Activated gamma-delta T cell treated with anti-CD3 and anti-CD28 coated beads, Interleukin-2, amount 50 U/mL, for 16 hours (primary cell): Measurements from ENCODE around the gene NPTXR.
"Not testable (repeated sequence)": the region's sequence is repeated elsewhere in the genome, so short reads cannot be mapped to it uniquely, and the experiment has no call there.

ENCODE experiments used
- DNase-seq: peaks from one replicate; pipeline ENCODE4 v3.0.0-alpha.2; 2020; ENCODE audit warnings: low read depth

Gene NPTXR

DNA sequence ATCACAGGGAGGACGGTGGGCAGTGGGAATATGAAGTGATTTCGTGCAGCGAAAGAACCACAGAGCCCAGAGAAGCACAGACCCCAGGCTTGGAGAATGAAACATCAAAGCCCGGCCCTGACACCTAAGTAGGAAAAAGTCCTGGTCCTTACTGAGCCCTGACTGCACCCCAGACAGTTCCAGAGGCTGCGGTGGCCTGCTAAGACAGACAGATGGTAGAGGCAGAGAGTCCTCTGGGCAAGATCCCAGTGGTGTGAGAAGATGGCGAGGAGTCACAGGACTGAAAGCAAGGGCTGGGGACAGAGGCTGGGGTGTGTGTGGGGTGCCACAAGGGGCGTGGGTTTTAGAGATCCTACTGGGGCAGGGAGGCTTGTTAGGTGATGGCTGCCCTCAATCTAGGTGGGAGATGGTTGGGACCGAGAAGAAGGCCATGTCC lies 24.5 kb upstream of the NPTXR start:
- no peak for DNase-seq

DNA sequence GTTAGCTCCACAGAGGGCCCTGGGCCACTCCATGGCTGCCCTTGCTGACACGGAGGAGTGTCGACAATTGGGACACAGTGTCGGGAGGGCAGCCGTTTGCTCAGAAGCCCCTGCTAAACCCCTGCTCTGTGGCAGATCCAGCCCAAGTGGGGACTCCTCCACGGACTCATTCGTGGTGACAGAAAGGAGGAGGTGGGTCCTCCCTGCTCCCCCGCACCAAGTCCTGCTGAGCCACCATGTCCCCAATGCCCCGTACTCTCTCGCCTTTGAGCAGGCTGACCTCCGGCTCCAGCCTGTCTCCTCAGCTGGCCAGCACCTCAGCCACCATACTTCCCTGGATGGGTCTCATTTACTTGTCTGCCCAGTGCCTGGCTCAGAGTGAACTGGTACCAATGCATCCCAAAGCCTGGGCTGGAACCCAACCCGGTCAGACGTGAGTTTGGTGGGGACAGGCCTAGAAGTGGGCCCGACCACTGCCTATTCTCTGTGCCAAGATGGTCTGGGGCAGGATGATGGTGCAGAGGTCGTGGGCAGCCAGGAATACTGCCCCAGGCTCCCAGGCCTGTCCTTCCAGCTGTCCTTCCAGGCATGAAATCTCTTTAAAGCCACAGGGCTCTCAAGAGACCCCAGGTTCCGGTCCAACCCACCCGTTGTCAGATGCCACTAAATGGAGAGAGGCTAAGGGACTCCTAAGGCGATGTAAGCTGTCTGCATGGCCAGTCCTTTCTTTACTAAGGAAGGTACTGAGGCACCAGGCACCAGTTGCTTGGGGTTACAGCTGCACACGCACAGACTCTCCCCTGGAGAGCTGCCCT lies 23.9 kb upstream of the NPTXR start:
- no peak for DNase-seq

DNA sequence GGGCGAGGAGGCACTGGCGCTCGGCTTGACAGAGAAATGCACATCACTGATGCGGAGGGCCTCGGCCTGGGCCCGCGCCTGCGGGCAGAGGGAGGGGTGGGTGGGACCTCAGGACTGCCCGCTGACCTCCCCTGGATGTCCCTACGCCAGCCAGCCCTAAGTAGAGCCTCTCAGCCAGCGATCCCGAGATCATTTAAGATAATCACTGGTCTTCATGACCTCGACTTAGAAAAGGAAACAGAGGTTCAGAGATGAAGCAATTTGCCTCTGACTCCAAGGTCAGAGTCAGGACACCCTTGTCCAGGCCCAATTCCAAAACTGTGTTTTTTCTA lies 23.3 kb upstream of the NPTXR start:
- DNase-seq, result no peak

DNA sequence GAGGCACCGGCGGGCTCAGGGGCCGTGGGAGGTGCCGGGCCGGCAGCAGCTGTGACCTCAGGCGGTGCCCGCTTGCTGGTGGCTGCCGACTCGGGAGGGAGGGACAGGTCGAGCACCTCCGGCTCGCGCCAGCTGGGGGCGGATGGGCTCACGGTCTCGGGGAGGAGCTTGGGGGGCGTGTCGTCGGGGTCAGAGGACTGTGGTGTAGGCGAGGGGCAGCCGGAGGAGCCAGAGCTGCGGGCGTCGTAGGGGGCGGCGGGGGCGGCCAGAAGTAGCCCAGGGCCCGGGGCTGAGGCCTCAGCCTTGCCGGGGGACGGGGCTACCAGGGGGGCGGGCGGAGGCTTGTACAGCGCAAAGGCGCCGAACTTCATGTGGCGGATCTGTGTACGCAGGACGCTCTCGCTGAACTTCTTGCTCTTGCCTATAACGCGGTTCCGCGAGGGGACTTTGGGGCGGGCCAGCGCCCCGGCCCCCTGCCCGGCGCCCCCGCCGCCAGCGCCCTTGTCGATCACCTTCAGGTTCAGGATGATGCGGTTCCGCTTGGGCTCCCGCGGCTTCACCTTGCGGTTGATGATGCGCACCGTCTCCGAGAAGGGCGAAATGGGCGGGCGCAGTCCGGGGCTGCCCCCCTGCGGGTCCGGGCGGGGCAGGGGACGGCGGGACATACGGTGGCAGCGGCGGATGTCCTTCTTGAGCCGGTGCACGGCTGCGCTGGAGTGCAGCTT lies 22.7 kb upstream of the NPTXR start:
- no peak for DNase-seq

DNA sequence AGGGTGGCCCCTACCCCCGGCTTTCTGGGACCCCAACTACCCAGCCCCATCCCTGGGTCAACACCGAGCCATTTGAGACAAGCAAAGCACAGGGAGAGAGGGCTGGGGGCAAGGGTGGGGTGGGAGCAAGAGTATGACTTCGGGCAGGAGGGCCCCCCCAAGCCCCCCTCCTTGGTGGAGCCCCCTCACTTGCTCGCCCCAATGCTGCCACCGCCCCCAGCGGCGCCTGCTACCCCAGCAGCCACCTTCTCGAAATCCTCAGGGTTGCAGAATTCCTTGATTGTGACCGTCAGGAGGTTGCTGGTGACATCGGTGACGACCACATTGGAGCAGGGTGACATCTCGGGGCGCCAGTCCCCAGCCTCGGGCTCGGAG lies 22.2 kb upstream of the NPTXR start:
- DNase-seq, result no peak

DNA sequence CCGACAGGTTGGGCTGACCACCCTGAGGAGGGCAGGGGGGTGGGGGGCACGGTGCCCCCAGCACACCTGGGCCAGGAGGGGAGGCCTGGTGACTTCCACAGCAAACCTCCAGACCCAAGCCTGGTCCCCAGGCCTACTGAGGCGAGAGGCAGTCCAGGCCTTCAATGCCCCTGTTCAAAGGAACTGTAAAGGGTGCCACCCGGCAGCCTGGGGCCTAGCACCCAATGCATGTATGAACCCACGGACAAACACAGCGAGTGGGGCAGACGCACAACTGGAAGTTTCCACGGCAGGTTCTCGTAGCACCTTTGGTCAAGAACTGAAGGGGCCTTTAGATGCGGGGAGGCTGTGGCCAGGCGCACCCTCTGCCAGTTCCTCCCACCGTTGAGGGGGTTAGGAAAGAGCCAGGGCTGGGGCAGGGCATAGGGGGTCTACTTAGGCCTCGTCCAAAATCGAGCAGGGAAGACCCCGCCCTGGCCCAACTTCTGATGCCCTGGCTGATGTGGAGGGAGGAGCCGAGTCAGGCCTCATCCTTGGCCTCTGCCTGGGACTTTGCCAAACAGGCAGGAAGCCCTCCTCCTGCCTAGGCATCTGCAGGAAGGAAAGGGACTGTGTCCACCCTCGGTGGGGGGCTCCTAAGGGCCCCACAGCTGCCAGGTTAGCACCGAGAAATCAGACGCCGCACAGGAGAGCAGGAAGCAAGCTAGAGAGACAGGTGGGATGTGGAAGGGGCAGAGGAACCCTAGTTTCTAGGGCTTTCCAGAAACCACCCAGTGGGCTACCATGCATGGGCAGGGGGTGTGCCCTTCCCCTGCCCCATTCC lies 21.6 kb upstream of the NPTXR start:
- DNase-seq, result no peak

DNA sequence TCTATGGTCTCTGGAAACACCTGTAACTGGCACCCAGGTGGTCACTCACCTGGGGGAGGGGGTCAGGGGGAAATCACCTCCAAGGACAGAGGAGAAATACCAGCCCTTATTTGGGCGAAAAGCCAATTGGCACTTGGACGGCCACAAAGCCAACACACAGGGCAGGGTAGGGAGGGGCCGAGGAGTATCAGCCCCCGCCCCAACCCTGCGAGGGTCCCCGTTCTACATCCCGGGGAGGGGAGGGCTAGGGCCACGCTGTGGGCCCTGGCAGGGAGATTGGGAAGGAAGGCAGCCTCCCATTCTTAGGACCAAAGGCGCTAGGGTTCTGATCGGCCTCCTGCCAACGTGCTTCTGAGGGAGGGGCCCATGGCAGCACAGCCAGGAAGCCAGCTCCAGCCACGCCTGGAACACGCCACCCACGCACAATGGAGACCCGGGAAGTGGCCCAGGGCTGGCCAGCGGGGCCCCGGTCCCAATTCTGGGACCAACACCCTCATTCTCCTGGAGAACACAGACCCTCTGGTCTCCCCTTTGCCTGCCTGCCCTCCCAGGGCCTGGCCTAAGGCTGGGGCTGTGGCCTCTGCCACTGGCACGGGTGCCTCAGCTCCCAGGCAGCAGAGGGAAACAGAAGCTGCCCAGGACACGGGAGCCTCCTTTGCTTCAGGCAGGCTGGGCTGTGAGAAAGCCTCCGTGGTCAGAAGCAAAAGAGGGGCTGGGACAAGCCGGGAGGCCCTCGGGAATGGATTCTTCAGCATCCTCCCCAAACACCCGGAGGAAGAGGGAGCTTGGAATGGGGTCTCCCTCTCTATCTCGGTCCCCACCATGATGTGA lies 20.7 kb upstream of the NPTXR start:
- no peak for DNase-seq

DNA sequence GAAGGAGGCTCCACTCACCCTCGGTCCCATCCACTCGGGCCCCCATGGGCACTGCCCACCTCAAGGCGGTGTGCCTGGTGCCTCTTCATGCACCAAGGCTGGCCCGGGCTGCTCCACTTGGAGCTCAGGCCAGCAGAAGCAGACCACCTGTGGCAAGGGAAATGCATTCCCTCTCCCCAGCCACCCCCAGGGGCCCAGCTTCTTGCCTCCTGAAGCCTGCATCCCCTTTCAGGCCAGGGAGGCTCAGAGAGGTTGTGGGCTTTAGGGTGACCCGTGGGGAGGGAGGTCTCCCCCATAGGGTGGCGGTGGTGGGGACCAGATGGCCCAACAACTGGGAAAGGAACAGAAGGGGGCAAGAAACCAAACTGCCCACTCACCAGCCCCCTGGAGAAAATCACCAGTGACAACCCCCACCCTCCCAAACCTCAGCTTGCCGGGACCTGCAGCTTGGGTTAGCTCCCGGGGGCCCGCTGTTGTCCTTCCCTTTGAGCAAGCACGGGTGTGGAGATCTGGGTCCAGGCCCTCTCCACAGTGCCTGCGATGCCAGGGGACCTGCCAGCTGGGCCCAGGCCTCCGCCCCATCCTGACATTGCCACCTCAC lies 19.8 kb upstream of the NPTXR start:
- no peak for DNase-seq

DNA sequence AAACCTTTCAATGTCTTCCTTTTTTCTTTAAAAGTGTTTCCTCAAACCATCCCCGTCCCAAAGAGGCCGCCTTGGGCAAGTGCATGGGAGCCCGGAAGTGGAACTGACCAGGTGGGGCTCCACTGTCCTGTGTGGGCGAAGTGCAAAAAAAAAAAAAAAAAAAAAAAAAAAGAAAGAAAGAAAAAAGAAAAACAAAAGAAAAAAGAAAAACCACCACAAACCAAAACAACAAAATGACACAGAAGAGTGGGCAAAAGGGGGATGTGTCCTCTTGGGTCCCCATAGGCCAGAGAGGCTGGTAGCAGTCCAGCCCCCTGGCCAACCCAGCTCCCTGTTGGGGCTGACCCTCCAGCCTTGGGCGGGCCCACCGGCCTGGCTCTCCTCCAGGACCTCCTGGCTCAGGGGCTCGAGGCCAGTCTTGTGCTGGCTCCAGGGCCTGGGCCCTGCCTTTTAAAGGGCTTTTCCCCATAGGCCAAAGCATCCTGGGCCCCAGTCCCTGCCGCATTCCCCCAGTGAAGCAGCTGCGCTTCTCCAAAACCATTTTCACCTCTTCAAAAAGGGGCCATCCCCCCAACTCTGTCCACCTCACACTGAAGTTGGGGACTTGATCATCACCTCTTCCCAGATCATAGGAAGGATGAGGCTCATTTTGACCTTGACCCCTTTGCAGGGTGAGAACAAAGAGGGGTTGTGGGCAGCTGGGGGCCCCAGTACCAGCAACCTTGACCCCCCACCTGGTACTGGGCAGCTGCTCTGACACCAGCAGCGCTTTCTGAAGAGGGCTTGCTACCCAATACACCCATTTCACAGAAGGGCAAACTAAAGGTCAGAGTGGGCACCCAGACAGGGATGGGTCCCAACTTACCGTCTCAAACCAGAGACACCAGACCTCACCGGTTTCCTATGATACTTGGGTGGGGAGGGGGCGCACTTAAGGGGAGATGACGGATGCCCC lies 18.8 kb upstream of the NPTXR start:
- no peak for DNase-seq

DNA sequence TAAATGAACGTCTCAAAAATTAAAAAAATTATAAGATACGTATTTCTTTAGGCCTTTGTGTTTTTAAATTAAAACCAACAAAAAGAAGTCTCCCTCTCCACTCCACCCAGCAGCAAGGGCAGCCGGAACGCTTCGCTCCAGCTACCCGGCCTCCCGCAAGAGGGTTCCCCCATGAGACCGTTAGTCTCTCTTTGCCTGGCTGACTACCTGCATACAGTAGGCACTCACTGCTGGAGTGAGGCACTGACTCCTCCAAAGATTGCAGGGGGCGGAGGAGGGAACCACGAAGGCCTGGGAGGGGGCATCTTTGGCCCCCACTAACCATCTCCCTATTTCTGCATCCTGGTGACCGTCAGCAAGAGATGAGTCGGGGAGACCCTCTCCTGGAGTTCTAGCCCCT lies 18.1 kb upstream of the NPTXR start:
- no peak for DNase-seq

DNA sequence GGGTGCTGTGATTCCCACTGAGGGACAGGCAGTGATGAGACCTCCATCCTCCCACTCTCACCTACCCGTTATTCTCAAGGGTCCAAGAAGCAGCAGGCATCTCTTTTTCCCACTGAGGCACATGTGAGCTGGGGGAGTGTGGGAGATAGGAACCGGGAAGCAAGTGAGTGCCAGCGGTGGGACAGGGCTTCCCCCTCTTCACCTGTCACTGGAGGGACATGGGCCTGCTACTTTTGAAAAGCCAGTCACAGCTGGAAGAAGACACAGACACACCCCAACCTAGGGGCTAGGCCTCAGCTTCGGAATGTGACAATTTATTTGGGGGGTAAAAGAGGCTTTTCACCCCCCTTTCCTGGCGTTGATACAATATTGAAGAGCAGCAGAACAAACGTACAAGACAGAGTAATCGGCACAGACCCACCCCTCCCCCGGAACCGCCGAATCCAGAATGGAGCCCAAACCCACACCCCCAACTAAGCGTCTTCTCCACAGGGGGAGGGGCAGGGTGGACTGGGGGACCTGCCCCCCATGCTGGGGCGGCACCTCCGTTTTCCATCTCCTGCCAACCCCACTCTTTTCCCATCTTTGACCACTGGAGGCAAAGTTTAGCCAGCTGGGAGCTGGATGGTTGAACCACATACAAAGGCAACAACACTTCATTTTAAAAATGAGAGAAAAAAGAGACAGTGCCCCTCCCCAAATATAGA lies 17.5 kb upstream of the NPTXR start:
- DNase-seq, result no peak

DNA sequence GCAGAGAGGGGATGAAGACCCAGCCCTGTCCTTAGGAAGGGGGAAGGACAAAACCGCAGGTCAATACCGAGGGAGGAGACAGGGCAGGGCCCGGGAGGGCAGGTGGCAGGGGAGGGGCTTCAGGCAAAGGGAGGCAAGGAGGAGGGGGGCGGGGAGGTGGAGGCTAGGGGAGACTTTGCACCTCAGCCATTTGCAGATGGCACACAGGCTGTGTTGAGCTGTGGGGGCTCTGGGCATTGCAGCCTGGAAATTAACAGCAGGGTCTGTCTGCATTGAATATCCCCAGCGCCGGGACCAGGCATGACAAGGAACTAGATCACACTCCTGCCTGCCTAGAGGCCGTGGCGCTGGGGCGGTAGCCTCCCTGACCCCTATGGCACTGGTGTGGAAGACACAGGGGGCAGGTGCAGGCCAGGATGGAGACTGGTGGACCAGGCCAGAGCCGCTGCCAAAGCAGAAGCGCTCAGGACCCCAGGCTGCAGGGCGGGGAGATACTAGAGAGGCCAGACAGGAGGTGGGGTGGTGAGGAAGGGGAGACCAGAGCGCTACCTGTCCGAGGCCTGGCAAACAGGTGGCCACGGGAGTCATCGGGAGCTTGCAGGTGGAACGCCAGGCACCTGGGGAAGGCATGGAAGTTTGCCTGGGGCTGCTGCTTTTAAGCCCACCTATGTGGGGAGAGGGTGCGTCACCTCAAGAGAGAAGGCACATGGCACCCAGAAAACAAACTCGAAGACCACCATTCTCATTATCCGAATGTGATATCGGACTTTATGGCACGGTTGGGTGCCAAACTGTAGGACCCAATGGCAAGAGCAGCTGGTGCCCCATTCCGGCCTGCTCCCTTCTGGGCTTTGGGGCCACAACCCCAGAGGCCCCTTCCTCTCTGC lies 16.7 kb upstream of the NPTXR start:
- DNase-seq, result no peak

DNA sequence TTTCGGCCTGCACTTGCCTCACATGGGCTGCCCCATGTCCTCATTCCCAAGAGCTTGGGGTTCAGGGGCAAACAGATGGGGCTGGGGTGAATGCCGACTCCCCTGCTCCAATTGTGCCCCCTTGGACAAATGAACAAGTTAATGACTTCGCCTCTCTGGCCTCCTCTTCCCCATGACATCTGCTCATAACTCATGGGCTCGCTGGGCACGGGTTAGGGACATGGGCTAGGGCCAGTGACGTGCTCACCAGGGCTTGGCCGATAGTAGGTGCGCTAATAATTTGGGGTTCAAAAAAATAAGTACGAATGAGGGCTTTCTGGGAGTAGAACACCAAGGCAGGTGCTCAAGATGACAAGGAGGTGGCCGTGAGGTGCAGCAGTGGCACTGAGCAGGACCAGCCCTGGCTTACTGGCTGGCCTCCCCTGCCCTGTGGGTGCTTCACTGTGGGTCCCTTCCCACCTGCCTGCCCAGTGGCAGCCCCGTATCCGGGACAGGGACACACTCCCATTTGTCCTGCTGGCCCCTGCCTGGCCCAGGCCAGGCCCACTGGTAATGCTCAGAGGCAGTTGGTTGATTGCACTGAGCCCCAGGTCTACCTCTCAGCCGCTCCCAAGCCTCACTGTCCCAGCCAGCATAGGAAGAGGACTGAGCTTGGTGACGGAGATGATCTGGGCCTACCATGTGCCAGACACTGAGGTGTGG lies 15.9 kb upstream of the NPTXR start:
- DNase-seq, result no peak

DNA sequence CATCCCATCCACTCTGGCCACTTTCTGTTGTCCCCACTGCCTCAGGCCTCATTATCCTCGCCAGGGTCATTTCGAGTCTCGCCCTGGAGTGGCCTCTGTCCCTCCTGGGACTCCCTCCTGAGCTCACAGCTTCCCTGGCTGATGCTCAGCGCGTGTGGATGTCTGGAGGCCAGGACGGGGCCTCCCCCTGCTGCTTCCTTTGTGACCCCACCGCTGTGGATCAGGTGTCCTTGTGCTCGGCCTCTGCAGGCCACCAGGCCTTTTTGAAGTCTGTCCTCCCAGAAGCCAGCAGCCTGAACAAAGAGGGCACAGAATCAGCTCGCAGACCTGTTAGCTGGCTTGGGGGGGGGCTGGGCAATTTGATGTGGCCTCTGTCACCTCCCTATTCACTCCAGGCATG lies 14.7 kb upstream of the NPTXR start:
- no peak for DNase-seq

DNA sequence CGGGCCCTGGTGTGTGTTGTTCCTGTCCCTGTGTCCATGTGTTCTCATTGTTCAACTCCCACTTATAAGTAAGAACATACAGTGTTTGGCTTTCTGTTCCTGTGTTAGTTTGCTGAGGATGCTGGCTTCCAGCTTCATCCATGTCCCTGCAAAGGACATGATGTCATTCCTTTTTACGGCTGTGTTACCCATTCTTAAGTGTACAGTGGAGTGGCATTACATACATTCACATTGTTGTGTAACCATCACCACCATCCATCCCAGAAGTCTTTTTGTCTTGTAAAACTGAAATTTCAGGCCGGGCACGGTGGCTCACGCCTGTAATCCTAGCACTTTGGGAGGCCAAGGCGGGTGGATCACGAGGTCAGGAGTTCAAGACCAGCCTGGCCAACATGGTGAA lies 10.6 kb upstream of the NPTXR start:
- DNase-seq, result not testable (repeated sequence)

DNA sequence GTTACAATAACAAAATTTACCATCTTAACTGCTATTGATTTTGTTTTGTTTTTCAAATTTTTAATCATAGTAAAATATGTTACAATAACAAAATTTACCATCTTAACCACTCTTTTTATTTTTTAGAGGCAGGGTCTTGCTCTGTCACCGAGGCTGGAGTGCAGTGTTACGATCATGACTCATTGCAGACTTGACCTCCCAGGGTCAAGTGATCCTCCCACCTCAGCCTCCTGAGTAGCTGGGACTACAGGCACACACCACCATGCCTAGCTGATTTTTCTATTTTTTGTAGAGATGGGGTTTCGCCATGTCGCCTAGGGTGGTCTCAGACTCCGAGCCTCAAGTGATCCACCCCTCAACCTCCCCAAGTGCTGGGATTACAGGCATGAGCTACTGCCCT lies 10.1 kb upstream of the NPTXR start:
- DNase-seq, result not testable (repeated sequence)

DNA sequence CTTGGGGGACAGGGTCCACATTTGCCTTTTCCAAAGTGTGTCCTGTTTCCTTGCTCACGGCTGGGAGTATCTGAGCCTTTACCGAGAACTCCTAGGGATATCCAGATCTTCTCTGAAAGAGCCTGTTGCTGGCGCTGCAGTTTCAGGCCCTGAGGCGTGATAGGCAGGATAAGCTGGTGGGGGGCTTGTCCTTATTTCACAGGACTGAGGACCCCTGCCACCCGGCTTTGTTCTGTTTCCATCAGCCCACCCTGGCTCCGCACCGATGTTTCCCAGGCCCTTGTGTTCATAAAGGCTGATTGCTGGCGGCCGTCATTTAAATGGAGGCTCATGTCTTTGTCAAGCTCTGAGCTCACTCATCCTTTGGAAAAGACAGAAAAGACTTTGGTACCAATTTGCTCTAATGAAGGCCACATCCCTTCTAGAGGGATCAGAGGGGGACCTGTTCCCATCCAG lies 9.4 kb upstream of the NPTXR start:
- DNase-seq, result no peak

DNA sequence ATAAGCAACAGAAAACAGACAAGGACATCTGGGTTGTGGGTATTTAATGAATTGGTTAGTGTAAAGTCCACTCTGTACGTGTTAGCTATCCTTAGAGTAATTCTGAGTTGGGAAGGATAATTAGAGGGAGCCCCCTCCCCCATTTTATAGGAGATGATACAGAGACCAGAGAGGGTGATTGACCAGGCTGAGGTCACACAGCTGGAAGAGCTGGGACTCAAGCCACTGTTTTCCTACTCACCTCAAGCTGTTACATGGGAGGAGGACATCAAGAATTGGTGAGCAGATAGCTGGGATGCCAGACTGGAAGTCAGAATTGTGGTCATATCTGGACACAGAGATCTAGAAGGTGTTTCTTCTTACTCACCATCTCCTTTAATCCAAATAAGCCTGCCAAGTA lies 8.7 kb upstream of the NPTXR start:
- DNase-seq, result no peak
